GM19328 (cell line): ENCODE results near the gene ELAC1.
"Not testable (repeated sequence)": the region's sequence is repeated elsewhere in the genome, so short reads cannot be mapped to it uniquely, and the experiment has no call there.

Source experiments
- ATAC-seq: cut with Tn5 transposase; IDR thresholded peaks from one replicate; pipeline ENCODE4 v1.9.1; 2021; ENCODE audit warnings: mild to moderate bottlenecking, moderate library complexity; ENCODE audit not compliant: unreplicated experiment

ELAC1 gene

GRCh38 chr18:50967714-50968661 lies at the start of gene ELAC1:
TSS of gene ELAC1 (plus strand) at chr18:50968040. CDS start at chr18:50974405, 6,365 bp downstream.
- peak; percentile 93 for ATAC-seq

GRCh38 chr18:50918153-50918552 lies 49.7 kb upstream of the ELAC1 start:
- ATAC-seq, result no peak

GRCh38 chr18:50924372-50924771 lies 43.5 kb upstream of the ELAC1 start:
- no peak for ATAC-seq

GRCh38 chr18:50926521-50926920 lies 41.3 kb upstream of the ELAC1 start:
- no peak for ATAC-seq

GRCh38 chr18:50928551-50928950 lies 39.3 kb upstream of the ELAC1 start:
- ATAC-seq, result no peak

GRCh38 chr18:50933684-50934083 lies 34.2 kb upstream of the ELAC1 start:
- no peak for ATAC-seq

GRCh38 chr18:50934545-50935211 lies 33.2 kb upstream of the ELAC1 start:
- no peak for ATAC-seq

- no peak for ATAC-seq
Measured at GRCh38 chr18:50935493-50936191, 32.2 kb upstream of the ELAC1 start.

- no peak for ATAC-seq
Measured at GRCh38 chr18:50937183-50937582, 30.7 kb upstream of the ELAC1 start.

GRCh38 chr18:50938912-50939311 lies 28.9 kb upstream of the ELAC1 start:
- ATAC-seq, result no peak

GRCh38 chr18:50944245-50944932 lies 23.5 kb upstream of the ELAC1 start:
- no peak for ATAC-seq

- not testable (repeated sequence) for ATAC-seq
Measured at GRCh38 chr18:50945918-50946317, 21.9 kb upstream of the ELAC1 start.

GRCh38 chr18:50947899-50948298 lies 19.9 kb upstream of the ELAC1 start:
- ATAC-seq, result no peak

- no peak for ATAC-seq
Measured at GRCh38 chr18:50949185-50949584, 18.7 kb upstream of the ELAC1 start.

- no peak for ATAC-seq
Measured at GRCh38 chr18:50950626-50951025, 17.2 kb upstream of the ELAC1 start.

GRCh38 chr18:50953822-50954221 lies 14.0 kb upstream of the ELAC1 start:
- ATAC-seq, result no peak

GRCh38 chr18:50955253-50955652 lies 12.6 kb upstream of the ELAC1 start:
- ATAC-seq, result no peak

GRCh38 chr18:50956116-50956515 lies 11.7 kb upstream of the ELAC1 start:
- no peak for ATAC-seq

- no peak for ATAC-seq
Measured at GRCh38 chr18:50961974-50962373, 5.9 kb upstream of the ELAC1 start.

GRCh38 chr18:50969448-50969847 lies 1.6 kb downstream of the ELAC1 start:
- ATAC-seq, result no peak

- no peak for ATAC-seq
Measured at GRCh38 chr18:50970006-50970405, 2.2 kb downstream of the ELAC1 start.
